OCI-LY7 (cell line): ENCODE measurements around the gene BTBD9. TPM values are rescaled to one million over a fixed set of nuclear protein-coding genes. Genes with fewer than 3 reads are reported as not detected.

Experiments used
- BruUV-seq: library from RNA; stranded (reverse); fragments of 400-500 nt; replicated peaks from 2 replicates; lab custom pipeline; 2021; lab: Mats Ljungman, UMichigan
- CTCF ChIA-PET: fragments of 300-600 bp; sonication (Branson Sonifier 250); formaldehyde crosslinking; loops from one replicate; lab custom pipeline; 2022; ENCODE audit warnings: antibody characterized with exemption; ENCODE audit not compliant: unreplicated experiment; lab: Charles Lee
- POLR2A ChIA-PET: fragments of 300-600 bp; sonication (Branson Sonifier 250); formaldehyde crosslinking; loops from one replicate; lab custom pipeline; 2022; ENCODE audit warnings: antibody characterized with exemption; lab: Charles Lee
- DNase-seq: peaks from one replicate; pipeline ENCODE4 v3.0.0-alpha.2; 2015; ENCODE audit warnings: low spot score
- H2AFZ ChIP-seq: fragments of 200-600 bp; sonication (generic), shearing (Covaris generic); 2 replicates; pipeline ENCODE4 v1.6.1; 2014; ENCODE audit warnings: mild to moderate bottlenecking, antibody characterized with exemption, low read length, moderate library complexity
- H3K27ac ChIP-seq: fragments of 200-600 bp; sonication (generic); 2 replicates; pipeline ENCODE4 v1.5.1; 2014; ENCODE audit warnings: mixed run types, low read depth, mild to moderate bottlenecking, moderate library complexity, low read length, inconsistent platforms; ENCODE audit not compliant: poor library complexity, severe bottlenecking
- H3K36me3 ChIP-seq: fragments of 200-600 bp; sonication (generic); 2 replicates; pipeline ENCODE4 v1.6.1; 2014; ENCODE audit warnings: mild to moderate bottlenecking, antibody characterized with exemption, low read length, moderate library complexity, mixed read lengths; ENCODE audit not compliant: insufficient read depth
- H3K4me1 ChIP-seq: fragments of 200-600 bp; sonication (generic); 2 replicates; pipeline ENCODE4 v1.5.1; 2014; ENCODE audit warnings: mild to moderate bottlenecking, low read length; ENCODE audit not compliant: insufficient read depth, poor library complexity, severe bottlenecking
- H3K4me2 ChIP-seq: fragments of 200-600 bp; sonication (generic); 2 replicates; pipeline ENCODE4 v1.6.1; 2014; ENCODE audit warnings: mild to moderate bottlenecking, low read length
- H3K4me3 ChIP-seq: fragments of 200-600 bp; sonication (generic); 2 replicates; pipeline ENCODE4 v1.5.1; 2014; ENCODE audit warnings: mild to moderate bottlenecking, low read depth, low read length; ENCODE audit not compliant: poor library complexity, severe bottlenecking
- H3K79me2 ChIP-seq: fragments of 200-600 bp; sonication (generic); 2 replicates; pipeline ENCODE4 v1.6.1; 2016; ENCODE audit warnings: low read depth, mild to moderate bottlenecking, low read length, moderate library complexity, mixed read lengths; ENCODE audit not compliant: insufficient read depth
- H3K9me2 ChIP-seq: fragments of 200-600 bp; sonication (generic); 2 replicates; pipeline ENCODE4 v1.6.1; 2016; ENCODE audit warnings: mild to moderate bottlenecking, low read length, mixed read lengths; ENCODE audit not compliant: insufficient read depth
- H3K9me3 ChIP-seq: fragments of 200-600 bp; sonication (generic); 2 replicates; pipeline ENCODE4 v1.6.1; 2014; ENCODE audit warnings: mild to moderate bottlenecking, mixed run types, low read length, mixed read lengths
- H4K20me1 ChIP-seq: fragments of 200-600 bp; sonication (generic); 2 replicates; pipeline ENCODE4 v1.6.1; 2014; ENCODE audit warnings: mild to moderate bottlenecking, antibody characterized with exemption, low read length, moderate library complexity, mixed read lengths; ENCODE audit not compliant: insufficient read depth
- EZH2phosphoT487 ChIP-seq: fragments of 200-600 bp; sonication (generic); IDR thresholded peaks from 2 replicates; pipeline ENCODE4 v1.6.1; 2018; ENCODE audit warnings: low read depth, borderline replicate concordance, mild to moderate bottlenecking, mixed run types, antibody characterized with exemption, low read length, moderate library complexity, mixed read lengths
- intact Hi-C: fragments of 100-400 bp; cut with micrococcal nuclease; formaldehyde crosslinking; loops from one replicate; pipeline ENCODE4 v1.10.0; 2022; ENCODE audit not compliant: unreplicated experiment
- total RNA-seq, 2 experiments: library from RNA; depleted of rRNA in 1 of 2; stranded (reverse); fragments of >200 nt in 1 of 2; shearing (Covaris generic) in 1 of 2; gene quantifications; 2 replicates each; pipeline ENCODE4 v1.2.3, GENCODE V29; 2014 to 2022
- TF ChIP-seq, protein P1 (sequence below): fragments of 200-600 bp; sonication (generic); conservative IDR thresholded peaks from 2 replicates; pipeline ENCODE4 v1.5.1; 2014; ENCODE audit warnings: mild to moderate bottlenecking, antibody characterized with exemption, low read length, moderate library complexity, mixed read lengths

Gene BTBD9
- total RNA-seq, 2 experiments from 2014 or later: 5.9 to 7.3 TPM

DNA sequence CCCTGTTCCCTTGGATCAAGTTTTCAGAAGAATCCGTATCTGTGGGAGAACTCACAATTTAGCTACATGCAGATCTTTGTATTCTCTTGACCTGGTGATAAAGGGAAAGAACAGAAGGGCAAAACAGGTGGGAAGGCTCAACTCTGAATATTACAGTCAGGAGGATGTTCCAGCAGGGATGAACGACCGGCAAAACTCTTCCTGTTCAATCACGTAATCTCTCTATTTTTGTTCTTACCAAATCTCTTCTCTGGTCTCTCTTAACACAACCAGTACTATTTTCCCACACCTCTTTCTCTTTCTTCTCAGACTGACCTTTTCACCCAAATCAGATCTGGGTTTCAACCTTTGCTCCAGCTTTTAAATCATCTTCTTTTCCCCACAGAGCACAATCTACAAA, 371.4 kb downstream of the BTBD9 start:
- no TSS peak for BruUV-seq
- no peaks in the 10 kb centered on the region for H3K4me1 ChIP-seq
- DNase-seq: no peak
- no peak overlapping the region for H3K27ac ChIP-seq
- CTCF ChIA-PET: no interaction called here
- H3K4me3 ChIP-seq: no peak overlapping the region
- intact Hi-C loops: no loop called here
- no peak overlapping the region for H3K4me2 ChIP-seq
- H3K36me3 ChIP-seq: no peaks in the 10 kb centered on the region
- no peaks in the 10 kb centered on the region for H3K9me3 ChIP-seq
- H3K79me2 ChIP-seq: no peaks in the 10 kb centered on the region
- no peaks in the 10 kb centered on the region; the same call in 1 of the 2 replicates for H4K20me1 ChIP-seq
- POLR2A ChIA-PET: no interaction called here
- H2AFZ ChIP-seq: no peak overlapping the region
- TF ChIP-seq EZH2phosphoT487: no peak
- TF ChIP-seq, protein P1, sequence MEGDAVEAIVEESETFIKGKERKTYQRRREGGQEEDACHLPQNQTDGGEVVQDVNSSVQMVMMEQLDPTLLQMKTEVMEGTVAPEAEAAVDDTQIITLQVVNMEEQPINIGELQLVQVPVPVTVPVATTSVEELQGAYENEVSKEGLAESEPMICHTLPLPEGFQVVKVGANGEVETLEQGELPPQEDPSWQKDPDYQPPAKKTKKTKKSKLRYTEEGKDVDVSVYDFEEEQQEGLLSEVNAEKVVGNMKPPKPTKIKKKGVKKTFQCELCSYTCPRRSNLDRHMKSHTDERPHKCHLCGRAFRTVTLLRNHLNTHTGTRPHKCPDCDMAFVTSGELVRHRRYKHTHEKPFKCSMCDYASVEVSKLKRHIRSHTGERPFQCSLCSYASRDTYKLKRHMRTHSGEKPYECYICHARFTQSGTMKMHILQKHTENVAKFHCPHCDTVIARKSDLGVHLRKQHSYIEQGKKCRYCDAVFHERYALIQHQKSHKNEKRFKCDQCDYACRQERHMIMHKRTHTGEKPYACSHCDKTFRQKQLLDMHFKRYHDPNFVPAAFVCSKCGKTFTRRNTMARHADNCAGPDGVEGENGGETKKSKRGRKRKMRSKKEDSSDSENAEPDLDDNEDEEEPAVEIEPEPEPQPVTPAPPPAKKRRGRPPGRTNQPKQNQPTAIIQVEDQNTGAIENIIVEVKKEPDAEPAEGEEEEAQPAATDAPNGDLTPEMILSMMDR: no peak
- no peaks in the 10 kb centered on the region; the same call in 1 of the 2 replicates for H3K9me2 ChIP-seq

DNA sequence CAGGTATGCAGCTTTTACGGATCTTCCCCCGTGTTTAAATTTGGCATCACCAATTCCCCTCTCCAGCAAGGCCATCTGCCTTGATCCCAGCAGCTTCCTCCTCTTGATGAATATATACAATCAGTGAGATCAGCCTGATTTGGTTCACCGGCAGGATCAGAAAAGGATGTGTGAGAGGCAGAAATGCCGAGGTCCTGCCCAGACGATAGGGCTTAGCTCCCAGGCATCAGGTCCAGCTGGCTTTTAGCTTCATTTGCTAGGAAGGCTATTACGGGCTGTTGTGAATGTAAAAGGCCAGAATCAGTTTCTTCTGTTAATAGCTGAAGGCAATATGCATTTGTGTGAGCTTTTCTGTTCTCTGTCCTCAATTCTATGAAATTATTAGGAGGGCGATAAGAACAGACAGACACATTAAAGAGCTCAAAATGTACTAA, 372.8 kb downstream of the BTBD9 start:
- H3K36me3 ChIP-seq: no peaks in the 10 kb centered on the region
- H3K27ac ChIP-seq: no peak overlapping the region

DNA sequence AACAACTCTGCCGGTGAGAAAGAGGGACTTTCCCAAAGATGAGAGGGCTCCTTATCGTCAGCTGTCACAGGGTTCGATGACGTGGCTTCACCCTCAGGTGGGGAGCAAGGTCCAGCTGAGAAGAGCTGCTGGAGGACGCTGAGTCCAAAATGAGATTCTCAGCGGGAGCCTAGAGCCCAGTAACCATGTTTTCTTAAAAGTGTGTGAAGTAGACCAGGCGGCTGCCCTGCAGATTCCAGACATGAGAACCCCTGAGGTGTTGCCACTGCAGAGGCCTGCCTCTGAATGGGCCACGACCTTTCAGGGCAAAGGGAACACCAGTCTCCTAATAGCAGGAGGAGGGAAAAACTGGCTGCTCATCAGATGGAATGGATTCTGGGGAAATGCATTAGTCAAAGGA, 375.1 kb downstream of the BTBD9 start:
- no peaks in the 10 kb centered on the region; the same call in 1 of the 2 replicates for H4K20me1 ChIP-seq
- POLR2A ChIA-PET: no interaction called here
- H2AFZ ChIP-seq: no peak overlapping the region
- no peaks in the 10 kb centered on the region for H3K9me2 ChIP-seq
- no peaks in the 10 kb centered on the region for H3K4me1 ChIP-seq
- H3K27ac ChIP-seq: no peak overlapping the region
- no peaks in the 10 kb centered on the region for H3K36me3 ChIP-seq
- TF ChIP-seq, protein P1: no peak
- no peak for TF ChIP-seq EZH2phosphoT487
- no peaks in the 10 kb centered on the region for H3K9me3 ChIP-seq
- CTCF ChIA-PET: no interaction called here
- H3K4me2 ChIP-seq: no peak overlapping the region
- no TSS peak for BruUV-seq
- H3K4me3 ChIP-seq: no peak overlapping the region
- DNase-seq: no peak
- intact Hi-C loops: no loop called here
- H3K79me2 ChIP-seq: no peaks in the 10 kb centered on the region

More for the DNA sequence above, 372.8 kb downstream of the BTBD9 start:
- TF ChIP-seq, protein P1: no peak
- no peak for TF ChIP-seq EZH2phosphoT487
- Histone ChIP-seq H4K20me1 (no peaks in the 10 kb centered on the region; the same call in 1 of the 2 replicates), H3K4me2 (no peak overlapping the region), H3K9me3 (no peaks in the 10 kb centered on the region), H3K4me3 (no peak overlapping the region), H3K4me1 (no peaks in the 10 kb centered on the region), H3K9me2 (no peaks in the 10 kb centered on the region), H2AFZ (no peak overlapping the region), H3K79me2 (no peaks in the 10 kb centered on the region)
- no TSS peak for BruUV-seq
- intact Hi-C loops: no loop called here
- POLR2A ChIA-PET: interaction anchor here (0.6 kb wide), 1 partner anchor 1332 kb away, joined by 3 read pairs; no protein-coding TSS in a partner anchor
- CTCF ChIA-PET: no interaction called here
- no peak for DNase-seq
